Astrocyte of the hippocampus (primary cell): ENCODE data around the gene HTRA2.
A peak's percentile ranks its signal among the peaks of the same experiment; 100 is the strongest.

Experiments
- DNase-seq: peaks from one replicate; pipeline ENCODE4 v3.0.0; 2011; ENCODE audit warnings: low read depth, low spot score

Gene HTRA2

GRCh38 chr2:74515981-74516633, 13.6 kb upstream of the HTRA2 start:
- DNase-seq: peak; percentile 68

DNA sequence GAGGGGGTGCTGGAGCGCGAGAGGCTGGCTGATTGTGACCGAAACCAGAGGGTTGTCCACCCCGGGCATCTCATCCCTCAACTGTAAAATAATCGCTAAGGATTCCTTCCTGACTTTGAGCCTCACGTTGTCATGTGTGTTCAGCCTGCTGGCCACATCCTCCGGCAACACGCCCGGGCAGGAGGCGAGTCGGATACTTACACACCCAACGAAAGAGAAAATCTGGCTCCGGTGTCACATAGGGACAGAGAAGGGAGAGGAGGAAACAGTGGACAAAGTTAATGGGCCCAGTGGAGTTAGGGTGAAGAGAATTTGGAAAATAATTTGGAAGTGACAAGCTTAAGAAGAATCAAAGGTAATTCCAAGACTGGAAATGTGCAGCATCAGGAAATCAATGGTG, 13.1 kb upstream of the HTRA2 start:
- no peak for DNase-seq

GRCh38 chr2:74522516-74522915, 7.2 kb upstream of the HTRA2 start:
- no peak for DNase-seq

- no peak for DNase-seq
Measured at GRCh38 chr2:74524005-74524404, 5.7 kb upstream of the HTRA2 start.

- no peak for DNase-seq
Measured at GRCh38 chr2:74524955-74525716, 4.6 kb upstream of the HTRA2 start.

DNA sequence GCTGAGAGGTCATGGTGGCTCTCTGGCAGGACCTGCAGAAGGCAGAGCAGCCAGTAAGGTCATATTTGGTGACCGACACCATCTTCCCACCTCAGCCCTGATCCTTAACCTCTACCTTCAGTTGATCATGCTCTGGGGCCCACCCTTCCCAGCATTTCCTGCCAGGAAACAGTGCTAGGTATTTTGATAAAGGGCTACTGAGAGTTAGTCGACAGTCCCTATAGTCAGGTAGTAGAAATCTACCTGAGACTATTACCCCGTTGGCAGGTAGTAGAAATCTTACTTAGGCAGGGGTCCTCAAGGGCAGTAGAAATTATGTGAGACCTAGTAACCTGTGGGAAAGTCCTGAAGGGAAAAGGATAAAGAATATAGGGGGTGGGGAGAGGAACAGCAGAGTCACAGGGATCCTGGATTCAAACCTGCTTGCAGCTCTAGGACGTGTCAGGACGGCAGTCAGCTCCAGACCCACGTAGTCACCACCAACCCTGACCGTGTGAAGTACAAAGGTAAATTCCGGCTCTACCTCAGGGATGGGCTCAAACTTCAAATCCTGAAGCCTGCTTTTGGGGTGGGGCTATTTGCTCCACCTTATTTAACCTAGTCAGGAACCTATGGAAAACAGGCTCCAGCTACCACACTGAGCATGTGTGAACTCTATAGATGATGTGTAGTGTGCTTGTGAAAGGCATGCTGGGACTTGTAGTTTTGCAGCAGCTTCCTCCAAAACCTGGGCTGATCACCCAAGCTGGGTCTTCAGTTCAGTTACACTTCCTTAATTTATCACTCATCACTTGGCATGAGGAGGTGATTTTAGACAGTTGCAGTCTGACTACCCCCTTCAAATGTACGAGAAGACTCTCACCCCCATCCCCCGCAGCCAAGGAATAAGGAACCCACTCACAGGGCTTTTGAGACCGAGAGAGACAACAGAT, 3.8 kb upstream of the HTRA2 start, which contains the start of gene DQX1:
DQX1 (minus strand) TSS at position 515 of the 932 bp plus-strand sequence; CDS start at position 13, 502 bp downstream.
- DNase-seq: no peak

GRCh38 chr2:74526649-74527230, 3.0 kb upstream of the HTRA2 start:
- DNase-seq: no peak

- no peak for DNase-seq
Measured at GRCh38 chr2:74527741-74528140, 2.0 kb upstream of the HTRA2 start.

DNA sequence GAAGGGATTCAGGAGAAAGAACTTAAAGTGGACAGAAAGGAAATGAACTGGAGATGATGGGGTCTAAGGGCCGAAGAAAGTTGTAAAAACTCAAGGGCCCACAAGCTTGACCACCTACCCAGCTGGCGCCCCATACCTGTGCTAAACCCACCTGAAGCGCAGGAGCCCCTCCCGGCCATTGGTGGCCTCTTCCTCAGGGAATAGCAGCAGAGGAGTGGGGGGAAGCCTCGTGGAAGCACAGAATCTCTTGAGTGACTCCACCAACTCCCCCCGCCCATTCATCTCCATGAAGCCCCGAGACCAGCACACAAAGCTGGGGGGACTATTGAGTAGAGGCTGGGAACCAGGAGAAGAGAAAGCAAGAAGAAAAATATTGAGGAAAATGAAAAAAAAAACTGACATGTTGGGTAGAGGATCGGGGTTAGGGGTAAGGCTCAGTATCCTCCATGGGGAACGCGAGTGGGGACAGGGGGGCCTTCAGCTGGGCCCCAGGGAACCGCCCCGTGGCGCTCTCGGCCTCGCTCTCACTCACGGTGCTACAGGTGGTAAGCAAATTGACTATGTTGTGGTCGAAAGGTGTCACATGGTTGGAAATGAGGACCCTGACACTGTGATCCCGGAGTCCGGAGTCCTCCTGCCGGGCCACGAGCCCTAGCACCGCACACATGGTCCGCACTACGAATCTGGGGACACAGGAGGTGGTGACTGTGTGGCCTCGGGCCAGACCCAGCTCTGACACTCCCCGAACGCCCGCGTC, 955 bp upstream of the HTRA2 start:
- no peak for DNase-seq

DNA sequence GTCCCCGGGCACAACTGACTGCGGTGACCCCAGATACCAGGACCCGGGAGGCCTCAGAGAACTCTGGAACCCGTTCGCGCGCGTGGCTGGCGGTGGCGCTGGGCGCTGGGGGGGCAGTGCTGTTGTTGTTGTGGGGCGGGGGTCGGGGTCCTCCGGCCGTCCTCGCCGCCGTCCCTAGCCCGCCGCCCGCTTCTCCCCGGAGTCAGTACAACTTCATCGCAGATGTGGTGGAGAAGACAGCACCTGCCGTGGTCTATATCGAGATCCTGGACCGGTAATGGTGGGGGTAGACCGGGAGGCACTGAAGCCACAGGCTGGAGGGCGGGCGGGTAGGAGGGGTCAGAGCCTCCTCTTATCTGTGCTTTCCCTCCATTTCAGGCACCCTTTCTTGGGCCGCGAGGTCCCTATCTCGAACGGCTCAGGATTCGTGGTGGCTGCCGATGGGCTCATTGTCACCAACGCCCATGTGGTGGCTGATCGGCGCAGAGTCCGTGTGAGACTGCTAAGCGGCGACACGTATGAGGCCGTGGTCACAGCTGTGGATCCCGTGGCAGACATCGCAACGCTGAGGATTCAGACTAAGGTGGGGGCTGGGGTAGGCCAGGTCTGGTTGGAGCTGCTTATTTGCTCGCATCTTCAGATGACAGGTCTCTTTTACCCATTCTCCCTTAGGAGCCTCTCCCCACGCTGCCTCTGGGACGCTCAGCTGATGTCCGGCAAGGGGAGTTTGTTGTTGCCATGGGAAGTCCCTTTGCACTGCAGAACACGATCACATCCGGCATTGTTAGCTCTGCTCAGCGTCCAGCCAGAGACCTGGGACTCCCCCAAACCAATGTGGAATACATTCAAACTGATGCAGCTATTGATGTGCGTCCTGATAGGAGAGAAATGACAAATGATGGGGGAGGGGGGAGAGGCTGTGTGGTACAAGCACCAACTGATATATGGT, 780 bp downstream of the HTRA2 start:
- peak; percentile 66 for DNase-seq

DNA sequence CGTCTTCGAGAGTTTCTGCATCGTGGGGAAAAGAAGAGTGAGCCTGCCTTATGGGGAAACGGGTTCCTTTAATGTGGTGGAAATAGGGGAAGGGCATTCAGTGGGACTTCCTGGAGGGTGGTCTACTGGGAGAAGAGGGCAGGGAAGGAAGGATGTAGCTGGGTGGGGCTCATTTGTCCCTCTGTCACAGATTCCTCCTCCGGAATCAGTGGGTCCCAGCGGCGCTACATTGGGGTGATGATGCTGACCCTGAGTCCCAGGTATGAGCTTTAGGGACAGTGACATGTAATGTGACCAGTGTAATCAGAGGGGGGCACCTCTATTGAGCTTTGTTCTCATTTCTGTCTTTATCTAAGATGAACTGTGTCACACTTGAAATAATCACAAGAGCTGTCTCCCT, 1.9 kb downstream of the HTRA2 start:
- no peak for DNase-seq

DNA sequence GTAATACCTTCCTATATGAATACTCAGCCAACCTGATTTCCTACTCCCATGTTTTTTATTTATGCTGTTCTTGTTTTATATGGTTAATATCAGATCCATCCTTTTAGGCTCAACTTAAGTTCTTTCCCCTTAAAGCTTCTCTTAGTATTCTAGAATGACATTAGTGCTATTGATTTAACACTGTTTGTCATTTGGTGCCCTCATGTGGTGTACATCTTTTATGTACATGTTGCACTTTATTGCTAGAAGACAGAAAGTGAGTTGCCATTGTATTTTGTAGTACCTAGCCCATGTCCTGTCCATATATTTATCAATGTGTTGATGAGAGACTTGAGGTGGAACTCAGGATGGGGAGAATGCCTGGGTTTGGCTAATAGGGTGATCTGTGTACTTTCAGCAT, 2.5 kb downstream of the HTRA2 start:
- DNase-seq: no peak

GRCh38 chr2:74533464-74533863, 3.7 kb downstream of the HTRA2 start:
- no peak for DNase-seq

GRCh38 chr2:74534411-74534810, 4.7 kb downstream of the HTRA2 start:
- no peak for DNase-seq

- DNase-seq: no peak
Measured at GRCh38 chr2:74535440-74535965, 5.8 kb downstream of the HTRA2 start.

DNA sequence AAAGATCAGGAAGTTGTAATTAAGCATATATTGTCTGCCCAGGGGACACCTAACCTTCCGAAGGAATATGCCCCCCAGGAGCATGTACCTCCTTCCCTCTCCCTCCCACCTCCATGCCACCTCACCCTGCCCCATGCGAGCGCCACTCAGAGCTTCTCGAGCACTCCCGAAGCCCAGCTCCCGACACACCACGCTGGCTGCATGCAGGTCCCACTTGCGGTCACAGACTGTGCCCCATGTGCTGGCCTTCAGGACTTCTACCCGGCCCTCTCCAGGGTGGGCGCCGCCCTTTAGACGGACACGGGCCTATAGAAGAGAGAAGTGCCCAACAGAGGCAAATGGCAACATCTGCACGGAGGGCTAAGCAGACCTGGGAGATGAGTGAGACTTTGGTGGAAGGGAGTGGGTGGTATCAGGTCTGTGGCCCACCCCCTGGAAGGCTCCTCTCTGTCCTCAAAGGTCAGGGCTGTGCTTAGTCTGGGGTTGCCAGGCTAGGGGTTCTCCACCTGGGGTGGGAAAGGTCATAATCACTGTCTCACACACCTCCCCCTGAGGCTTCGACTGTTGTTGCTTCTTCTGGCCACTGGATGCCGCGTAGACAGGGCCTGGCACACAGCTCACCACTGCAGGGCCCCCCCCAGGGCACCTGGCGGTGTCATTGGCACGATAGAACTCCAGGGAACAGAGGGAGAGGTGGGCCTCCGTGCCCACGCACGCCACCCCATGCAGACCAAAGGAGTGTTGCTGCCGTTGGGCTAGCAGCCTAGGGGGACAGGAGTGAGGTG, 6.6 kb downstream of the HTRA2 start:
- DNase-seq: no peak

GRCh38 chr2:74537140-74537539, 7.4 kb downstream of the HTRA2 start:
- DNase-seq: no peak

DNA sequence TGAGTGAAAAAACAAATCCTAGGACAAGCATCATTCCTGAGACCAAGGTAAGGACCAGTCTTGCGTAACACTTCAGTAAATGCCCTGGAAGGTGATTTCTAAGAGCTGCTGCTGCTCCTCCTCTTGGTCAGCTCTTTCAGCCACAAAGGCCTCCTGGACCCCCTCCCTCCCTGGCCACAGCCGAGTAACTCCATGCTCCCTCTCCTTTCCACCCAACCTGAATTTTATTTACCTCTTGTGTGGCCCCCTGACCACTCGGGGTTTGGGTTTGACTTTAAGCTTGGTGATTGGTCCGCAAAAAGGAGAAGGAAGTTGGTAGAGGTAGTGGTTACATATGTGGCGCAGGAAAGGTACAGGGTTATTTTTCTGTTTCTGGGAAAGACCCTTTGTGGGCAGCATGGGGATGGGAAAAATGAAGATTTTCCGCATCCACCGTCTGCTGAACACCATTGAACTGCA, 9.2 kb downstream of the HTRA2 start:
- no peak for DNase-seq

DNA sequence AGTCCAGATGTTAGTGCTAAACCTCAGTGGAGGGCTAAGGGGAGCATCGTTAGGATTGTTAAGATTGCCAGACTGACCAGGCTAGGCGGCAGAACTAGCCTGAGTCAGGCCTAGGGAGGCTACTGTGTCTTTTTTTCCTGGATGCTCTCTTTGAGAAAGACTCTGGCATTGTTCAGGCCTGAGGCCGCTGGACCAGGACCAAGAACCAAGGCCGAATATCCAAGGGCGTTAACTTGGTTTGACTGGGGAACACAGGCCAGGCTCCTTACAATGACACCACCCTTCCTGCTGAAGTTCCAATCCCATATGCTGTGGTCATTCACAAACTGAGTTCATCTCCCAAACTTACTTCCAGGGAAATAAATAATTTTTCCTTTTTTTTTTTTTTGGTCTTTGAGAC, 10.6 kb downstream of the HTRA2 start:
- no peak for DNase-seq
